Activated naive CD4-positive, alpha-beta T cell treated with anti-CD3 and anti-CD28 coated beads, Interleukin-2, amount 50 U/mL, for 72 hours (primary cell): ENCODE data around the gene ZFAND2A. TPM values are rescaled to one million over a fixed set of nuclear protein-coding genes. Genes with fewer than 3 reads are reported as not detected.
"Not testable (repeated sequence)": the region's sequence is repeated elsewhere in the genome, so short reads cannot be mapped to it uniquely, and the experiment has no call there.

Experiments
- ATAC-seq, 2 donors: fragments of 150-1000 bp; cut with Tn5 transposase; 2 replicates each; pipeline ENCODE4 v1.10.0; 2021; ENCODE audit warnings: mild to moderate bottlenecking in 2 of 2, moderate library complexity in 2 of 2
- DNase-seq, 2 donors: peaks; one replicate each; pipeline ENCODE4 v3.0.0; 2021 to 2022; ENCODE audit warnings: low spot score in 2 of 2
- H3K27ac Mint-ChIP-seq, 2 donors: one replicate each; pipeline ENCODE4 v1.8.0; 2022; ENCODE audit warnings: mild to moderate bottlenecking in 2 of 2, mixed read lengths in 2 of 2
- H3K36me3 Mint-ChIP-seq, 2 donors: one replicate each; pipeline ENCODE4 v1.8.0; 2022; ENCODE audit warnings: mixed read lengths in 2 of 2
- H3K9me3 Mint-ChIP-seq, 2 donors: one replicate each; pipeline ENCODE4 v1.8.0; 2022; ENCODE audit warnings: mixed read lengths in 2 of 2
- total RNA-seq, 2 donors: library from RNA; stranded (reverse); gene quantifications; one replicate each; pipeline ENCODE4 v1.2.3, GENCODE V29; 2022

The ZFAND2A gene
- 10 to 100 TPM; 27.6 to 29.8 TPM for total RNA-seq

DNA sequence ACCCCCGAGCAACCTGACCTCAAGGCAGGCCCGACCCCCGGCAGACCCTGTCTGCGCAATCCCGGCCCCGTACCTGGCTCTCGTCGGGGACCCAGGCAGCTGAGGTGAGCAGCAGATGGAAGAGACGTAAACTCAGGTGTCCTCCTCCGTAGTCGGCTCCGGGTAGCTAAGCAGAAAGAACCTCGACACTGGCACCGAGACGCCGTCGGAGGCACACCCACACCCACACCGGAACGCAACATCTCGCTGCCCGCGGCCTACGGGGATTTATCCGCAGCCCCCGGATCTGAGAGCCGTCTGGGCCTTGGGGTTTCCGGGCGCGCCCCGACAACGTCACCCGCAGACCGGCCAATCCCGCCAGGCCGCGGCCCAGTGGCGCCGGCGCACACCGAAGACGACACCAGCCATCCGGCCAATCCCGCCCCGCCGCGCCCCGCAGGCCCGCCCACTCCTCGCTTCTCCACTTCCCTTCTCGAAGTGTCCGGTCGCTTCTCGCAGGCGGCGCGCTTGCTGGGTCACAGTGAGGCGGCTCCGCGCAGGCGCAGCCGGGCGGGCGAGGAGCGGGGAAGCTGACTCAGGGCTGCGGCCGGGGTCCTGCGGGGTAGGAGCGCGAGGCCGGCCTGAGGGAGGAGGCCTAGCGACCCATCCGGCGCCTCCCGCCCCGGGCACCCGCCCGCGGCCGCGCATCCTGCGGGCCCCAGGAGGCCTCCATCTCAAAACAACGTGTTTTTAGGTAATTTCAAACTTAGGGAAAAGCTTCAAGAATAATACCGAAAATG is at the start of gene ZFAND2A:
Gene ZFAND2A (minus strand): TSS at position 306 of the 779 bp plus-strand sequence. CDS start 1,984 bp downstream, outside the sequence.
- DNase-seq (peak; percentile 98 to 100), ATAC-seq (peak; percentile 96 to 98)
- peak within 1 kb of the TSS; percentile 92 to 97 for H3K27ac Mint-ChIP-seq
- no peaks in the 10 kb centered on the region for H3K9me3 Mint-ChIP-seq
- peaks cover 6 to 9% of the 10 kb centered on the region in 2 donors for H3K36me3 Mint-ChIP-seq

DNA sequence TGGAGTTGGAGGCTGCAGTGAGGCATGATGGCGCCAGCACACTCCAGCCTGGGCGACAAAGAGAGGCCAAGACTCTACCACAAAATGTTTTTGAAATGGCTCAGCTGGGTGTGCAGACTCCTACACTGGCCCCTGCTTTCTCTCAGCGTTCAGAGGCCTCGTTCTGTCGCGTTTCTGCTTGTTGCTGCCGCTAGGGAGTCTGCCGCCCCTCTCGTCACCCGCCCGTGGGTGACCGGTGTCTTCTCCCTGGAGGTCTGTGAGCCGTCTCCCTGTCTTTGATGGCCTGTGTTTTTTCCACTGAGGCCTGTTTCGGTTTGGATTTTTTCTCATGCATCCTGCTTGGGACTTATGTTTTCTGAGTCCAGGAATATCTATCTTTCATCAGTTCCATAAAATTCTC is 49.1 kb upstream of the ZFAND2A start:
- DNase-seq, result no peak
- no peaks in the 10 kb centered on the region for H3K9me3 Mint-ChIP-seq
- no peaks in the 10 kb centered on the region for H3K36me3 Mint-ChIP-seq
- no peak overlapping the region for H3K27ac Mint-ChIP-seq
- ATAC-seq, result no peak

- not testable (repeated sequence) for H3K36me3 Mint-ChIP-seq, ATAC-seq, H3K27ac Mint-ChIP-seq, H3K9me3 Mint-ChIP-seq, DNase-seq
Measured at GRCh38 chr7:1205742-1206141, 45.7 kb upstream of the ZFAND2A start.

DNA sequence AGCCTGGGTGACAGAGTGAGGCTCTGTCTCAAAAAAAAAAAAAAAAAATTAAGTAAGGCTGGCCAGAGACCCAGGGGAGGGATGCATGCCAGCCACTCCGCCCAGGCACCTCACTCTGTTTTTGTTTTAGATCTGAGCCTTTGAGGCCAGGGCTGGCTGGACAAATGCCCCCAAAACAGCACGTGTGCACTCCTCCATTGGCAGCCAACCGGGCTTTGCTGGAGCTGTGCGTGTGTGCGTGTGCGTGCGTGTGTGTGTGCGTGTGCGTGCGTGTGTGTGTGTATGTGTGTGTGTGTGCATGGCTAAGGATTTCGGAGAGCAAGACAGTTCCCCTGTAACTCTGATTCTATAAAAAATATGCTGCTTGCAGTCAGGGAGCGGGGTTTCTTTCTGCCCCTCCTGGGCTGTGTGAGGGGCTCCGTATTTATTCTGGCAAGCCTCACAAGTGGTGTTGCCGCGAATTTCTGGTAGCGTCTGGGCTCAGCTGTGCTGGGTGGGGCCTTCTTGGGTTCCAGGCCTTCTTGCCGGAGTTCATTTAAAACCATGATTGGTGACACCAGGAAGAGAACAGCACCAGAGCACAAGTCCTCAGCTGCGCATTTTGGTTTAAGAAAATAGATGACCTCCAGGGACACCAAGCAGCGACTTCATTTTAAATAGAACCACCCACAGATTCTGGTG is 44.6 kb upstream of the ZFAND2A start:
- DNase-seq (no peak), ATAC-seq (no peak)
- no peak overlapping the region for H3K27ac Mint-ChIP-seq
- H3K36me3 Mint-ChIP-seq, result no peaks in the 10 kb centered on the region
- H3K9me3 Mint-ChIP-seq, result no peaks in the 10 kb centered on the region

DNA sequence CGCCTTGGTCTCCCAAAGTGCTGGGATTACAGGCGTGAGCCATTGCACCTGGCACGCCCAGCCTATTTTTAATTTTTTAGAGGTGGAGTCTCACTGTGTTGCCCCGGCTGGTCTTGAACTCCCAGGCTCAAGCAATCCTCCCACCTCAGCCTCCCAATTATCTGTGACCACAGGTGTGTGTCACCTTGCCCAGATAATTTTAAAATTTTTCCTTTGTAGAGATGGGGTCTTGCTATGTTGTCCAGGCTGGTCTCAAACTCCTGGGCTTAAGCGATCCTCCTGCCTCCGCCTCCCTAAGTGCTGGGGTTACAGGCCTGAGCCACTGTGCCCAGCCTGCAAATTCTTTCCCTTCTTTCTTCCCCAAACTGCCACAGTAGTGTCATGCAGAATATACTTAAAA is 42.9 kb upstream of the ZFAND2A start:
- H3K27ac Mint-ChIP-seq, DNase-seq, H3K9me3 Mint-ChIP-seq, H3K36me3 Mint-ChIP-seq, ATAC-seq: not testable (repeated sequence)

GRCh38 chr7:1201916-1202315 is 41.9 kb upstream of the ZFAND2A start:
- DNase-seq, result no peak
- H3K36me3 Mint-ChIP-seq, result no peaks in the 10 kb centered on the region
- H3K9me3 Mint-ChIP-seq, result no peaks in the 10 kb centered on the region
- ATAC-seq, result no peak
- no peak overlapping the region for H3K27ac Mint-ChIP-seq

- Mint-ChIP-seq H3K36me3 (no peaks in the 10 kb centered on the region), H3K27ac (no peak overlapping the region), H3K9me3 (no peaks in the 10 kb centered on the region)
- no peak for DNase-seq
- no peak for ATAC-seq
Measured at GRCh38 chr7:1200045-1200444, 40.0 kb upstream of the ZFAND2A start.

DNA sequence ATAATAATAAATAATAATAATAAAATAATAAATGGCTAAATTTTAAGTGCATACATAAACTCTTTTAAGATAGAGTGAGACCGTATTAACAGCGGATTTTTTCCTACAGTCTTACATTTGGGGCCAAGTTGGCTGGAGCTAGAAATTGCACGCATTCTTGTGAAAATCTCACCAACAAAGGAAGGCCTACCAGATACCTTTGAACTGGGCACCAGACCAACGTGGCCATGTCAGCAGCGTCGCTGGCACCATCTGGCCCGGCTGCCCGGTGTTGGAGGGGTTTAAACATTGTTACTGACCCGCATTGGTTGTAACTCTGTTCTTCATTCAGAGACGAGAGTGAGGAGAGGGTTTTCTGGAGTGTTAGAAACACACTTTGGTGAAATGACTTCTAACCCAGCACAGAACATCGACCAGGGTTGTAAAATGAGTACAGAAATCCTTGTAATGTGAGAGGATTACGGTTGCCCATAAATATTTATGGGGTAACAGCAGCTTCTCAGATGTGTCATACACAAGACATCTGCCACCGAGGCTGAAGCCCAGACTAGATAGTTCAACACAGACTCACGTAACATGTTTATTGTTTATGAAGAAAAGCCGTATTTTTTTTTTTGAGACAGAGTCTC is 38.1 kb upstream of the ZFAND2A start:
- ATAC-seq, result no peak
- Mint-ChIP-seq H3K36me3 (no peaks in the 10 kb centered on the region), H3K9me3 (no peaks in the 10 kb centered on the region), H3K27ac (no peak overlapping the region)
- DNase-seq, result no peak

DNA sequence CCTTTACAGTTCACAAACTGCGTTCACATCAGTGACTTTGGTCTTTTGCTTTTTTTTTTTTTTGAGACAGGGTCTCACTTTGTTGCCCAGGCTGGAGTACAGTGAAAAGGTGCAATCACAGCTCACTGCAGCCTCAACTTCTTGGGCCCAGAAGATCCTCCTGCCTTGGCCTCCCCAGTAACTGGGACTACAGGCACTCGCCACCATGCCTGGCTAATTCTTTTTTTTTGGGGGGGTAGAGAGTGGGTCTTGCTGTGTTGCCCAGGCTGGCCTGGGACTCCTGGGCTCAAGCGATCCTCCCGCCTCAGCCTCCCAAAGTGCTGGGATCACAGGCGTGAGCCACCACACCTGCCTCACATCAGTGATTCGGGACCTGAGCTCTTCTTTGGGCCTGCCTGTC is 37.0 kb upstream of the ZFAND2A start:
- no peak for ATAC-seq
- Mint-ChIP-seq H3K9me3 (peaks cover 0 to 5% of the 10 kb centered on the region in 2 donors), H3K36me3 (peaks cover 0 to 6% of the 10 kb centered on the region in 2 donors), H3K27ac (no peak overlapping the region)
- no peak for DNase-seq

GRCh38 chr7:1196441-1196840 is 36.4 kb upstream of the ZFAND2A start:
- H3K36me3 Mint-ChIP-seq, H3K9me3 Mint-ChIP-seq, DNase-seq, H3K27ac Mint-ChIP-seq, ATAC-seq: not testable (repeated sequence)

DNA sequence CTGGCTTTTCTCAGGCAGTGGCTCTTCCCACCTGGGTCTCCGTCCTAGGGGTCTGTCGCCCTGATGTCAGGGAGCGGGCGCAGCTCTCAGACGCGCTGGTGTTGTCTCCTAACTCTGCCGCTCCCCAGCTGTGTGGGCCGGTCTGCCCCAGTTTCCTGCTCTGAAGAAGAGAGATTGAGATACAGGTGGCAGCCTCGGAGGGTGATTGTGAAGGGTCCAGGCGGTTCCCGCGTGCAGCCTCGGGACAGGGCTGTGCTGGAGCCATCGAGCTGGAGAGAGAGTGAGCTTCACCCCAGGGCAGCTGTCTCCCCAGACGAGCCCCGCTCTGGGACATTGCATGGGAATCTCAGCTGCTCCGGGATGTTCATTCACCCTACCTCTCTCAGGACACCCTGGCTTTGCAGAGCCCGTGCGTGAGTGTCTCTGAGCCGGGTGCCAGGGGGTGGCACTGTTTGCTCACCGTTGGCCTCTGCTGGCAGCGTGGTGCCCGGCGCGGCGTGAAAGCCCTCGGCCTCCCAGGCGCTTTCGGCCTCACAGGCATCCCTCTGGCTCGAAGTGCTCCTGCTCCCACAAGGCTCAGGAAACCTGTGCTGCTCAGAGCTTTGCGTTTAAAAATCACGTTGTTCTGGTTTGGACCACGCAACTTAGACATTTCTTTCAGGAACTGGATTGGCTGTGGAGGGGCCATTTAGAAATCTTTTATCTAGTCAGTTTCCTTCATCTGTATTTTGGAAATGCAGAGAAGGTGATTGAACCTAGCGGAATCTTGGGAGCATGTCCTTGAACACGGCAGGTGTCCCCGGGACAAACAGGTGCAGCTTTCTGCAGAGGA is 33.8 kb upstream of the ZFAND2A start:
- no peak overlapping the region for H3K27ac Mint-ChIP-seq

DNA sequence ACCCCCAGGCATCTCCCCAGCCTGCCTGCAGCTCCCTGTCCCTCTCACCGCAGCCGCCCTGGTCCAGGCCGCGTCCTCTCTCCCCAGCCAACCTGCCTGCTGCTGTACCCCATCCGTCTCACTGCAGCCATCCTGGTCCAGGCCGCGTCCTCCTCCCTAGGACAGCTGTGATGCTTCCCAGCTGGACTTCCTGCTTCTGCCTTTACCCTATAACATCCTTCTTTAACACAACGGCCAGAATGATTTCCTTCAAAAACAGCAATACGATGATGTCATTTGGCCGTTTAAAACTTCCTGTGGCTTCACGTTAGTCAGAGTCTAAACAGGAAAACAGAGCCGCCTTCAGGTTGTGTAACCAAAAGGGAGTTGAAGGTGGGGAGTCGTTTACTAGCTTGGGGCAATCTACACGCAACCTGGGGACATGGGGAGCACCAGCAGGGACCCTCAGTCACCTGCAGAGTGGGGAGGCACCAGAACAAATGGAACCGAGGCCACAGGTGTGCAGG is 32.2 kb upstream of the ZFAND2A start:
- Mint-ChIP-seq H3K9me3 (peaks cover 0 to 18% of the 10 kb centered on the region in 2 donors), H3K27ac (peak overlapping the region; percentile 67 to 94)

More for the DNA sequence above, 33.8 kb upstream of the ZFAND2A start:
- H3K36me3 Mint-ChIP-seq, result peaks cover 0 to 17% of the 10 kb centered on the region in 2 donors
- H3K9me3 Mint-ChIP-seq, result peaks cover 0 to 13% of the 10 kb centered on the region in 2 donors
- ATAC-seq (peak; percentile 54 to 88), DNase-seq (peak in 1 of 2 donors; percentile 48)

GRCh38 chr7:1189986-1190772 is 30.2 kb upstream of the ZFAND2A start:
- peaks cover 0 to 18% of the 10 kb centered on the region in 2 donors for H3K9me3 Mint-ChIP-seq
- no peak for ATAC-seq
- H3K27ac Mint-ChIP-seq, result peak overlapping the region in 1 of 2 donors; percentile 23
- DNase-seq, result no peak
- H3K36me3 Mint-ChIP-seq, result peaks cover 0 to 17% of the 10 kb centered on the region in 2 donors

More for the DNA sequence above, 32.2 kb upstream of the ZFAND2A start:
- no peak for DNase-seq
- peaks cover 0 to 17% of the 10 kb centered on the region in 2 donors for H3K36me3 Mint-ChIP-seq
- ATAC-seq, result peak in 1 of 2 donors; percentile 72

GRCh38 chr7:1188720-1189294 is 28.8 kb upstream of the ZFAND2A start:
- Mint-ChIP-seq H3K9me3 (peaks cover 0 to 18% of the 10 kb centered on the region in 2 donors), H3K36me3 (peaks cover 0 to 17% of the 10 kb centered on the region in 2 donors), H3K27ac (peak overlapping the region in 1 of 2 donors; percentile 50)
- DNase-seq (no peak), ATAC-seq (no peak)

- DNase-seq (no peak), ATAC-seq (no peak)
- Mint-ChIP-seq H3K27ac (peak overlapping the region in 1 of 2 donors; percentile 32), H3K36me3 (peaks cover 0 to 13% of the 10 kb centered on the region in 2 donors), H3K9me3 (peaks cover 0 to 15% of the 10 kb centered on the region in 2 donors)
Measured at GRCh38 chr7:1187127-1187526, 27.1 kb upstream of the ZFAND2A start.
